ENCODE results near the gene DAPK1.
"Not testable (repeated sequence)": the region's sequence is repeated elsewhere in the genome, so short reads cannot be mapped to it uniquely, and the experiment has no call there.

DNA sequence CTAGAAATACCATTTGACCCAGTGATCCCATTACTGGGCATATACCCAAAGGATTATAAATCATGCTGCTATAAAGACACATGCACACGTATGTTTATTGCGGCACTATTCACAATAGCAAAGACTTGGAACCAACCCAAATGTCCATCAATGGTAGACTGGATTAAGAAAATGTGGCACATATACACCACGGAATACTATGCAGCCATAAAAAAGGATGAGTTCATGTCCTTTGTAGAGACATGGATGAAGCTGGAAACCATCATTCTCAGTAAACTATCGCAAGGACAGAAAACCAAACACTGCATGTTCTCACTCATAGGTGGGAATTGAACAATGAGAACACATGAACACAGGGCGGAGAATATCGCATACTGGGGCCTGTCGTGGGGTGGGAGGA lies 246.6 kb downstream of the DAPK1 start:
- TF ChIP-seq, protein P1, sequence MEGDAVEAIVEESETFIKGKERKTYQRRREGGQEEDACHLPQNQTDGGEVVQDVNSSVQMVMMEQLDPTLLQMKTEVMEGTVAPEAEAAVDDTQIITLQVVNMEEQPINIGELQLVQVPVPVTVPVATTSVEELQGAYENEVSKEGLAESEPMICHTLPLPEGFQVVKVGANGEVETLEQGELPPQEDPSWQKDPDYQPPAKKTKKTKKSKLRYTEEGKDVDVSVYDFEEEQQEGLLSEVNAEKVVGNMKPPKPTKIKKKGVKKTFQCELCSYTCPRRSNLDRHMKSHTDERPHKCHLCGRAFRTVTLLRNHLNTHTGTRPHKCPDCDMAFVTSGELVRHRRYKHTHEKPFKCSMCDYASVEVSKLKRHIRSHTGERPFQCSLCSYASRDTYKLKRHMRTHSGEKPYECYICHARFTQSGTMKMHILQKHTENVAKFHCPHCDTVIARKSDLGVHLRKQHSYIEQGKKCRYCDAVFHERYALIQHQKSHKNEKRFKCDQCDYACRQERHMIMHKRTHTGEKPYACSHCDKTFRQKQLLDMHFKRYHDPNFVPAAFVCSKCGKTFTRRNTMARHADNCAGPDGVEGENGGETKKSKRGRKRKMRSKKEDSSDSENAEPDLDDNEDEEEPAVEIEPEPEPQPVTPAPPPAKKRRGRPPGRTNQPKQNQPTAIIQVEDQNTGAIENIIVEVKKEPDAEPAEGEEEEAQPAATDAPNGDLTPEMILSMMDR (IDR thresholded peaks at IDR 0.05; ENCODE audit: low read length) = not testable (repeated sequence)
- not testable (repeated sequence) for TF ChIP-seq EZH2 (optimal IDR thresholded peaks at IDR 0.05; ENCODE audit: low read depth, low read length); EZH2phosphoT487 (IDR thresholded peaks at IDR 0.05; ENCODE audit: low read length)
